ENCODE results near the gene ULK4.

The ULK4 gene

GRCh38 chr3:41503998-41504623, 457.8 kb downstream of the ULK4 start:
- no peaks in the 10 kb centered on the region for H3K36me3 ChIP-seq (ENCODE audit: low read length)
- no peaks in the 10 kb centered on the region for H3K9me2 ChIP-seq (replicated peaks; ENCODE audit: insufficient read depth, low read length)
- no peak overlapping the region for H3K27ac ChIP-seq (ENCODE audit: low read depth, low read length)
- no peak overlapping the region for H3K4me2 ChIP-seq (ENCODE audit: low read depth, low read length, poor library complexity, severe bottlenecking)
- H3K79me2 ChIP-seq (ENCODE audit: insufficient read depth, low read length) = no peaks in the 10 kb centered on the region
- no peak overlapping the region for H3K9ac ChIP-seq (ENCODE audit: low read length)
- no peak overlapping the region for H2AFZ ChIP-seq (ENCODE audit: low read depth, low read length, severe bottlenecking)
- H4K20me1 ChIP-seq (ENCODE audit: low read depth, low read length) = no peaks in the 10 kb centered on the region
- H3F3A ChIP-seq (ENCODE audit: insufficient read depth) = no peaks in the 10 kb centered on the region
- TF ChIP-seq EZH2phosphoT487 (conservative IDR thresholded peaks at IDR 0.05; ENCODE audit: low read length) (no peak), CTCF (IDR thresholded peaks at IDR 0.05; ENCODE audit: insufficient read depth, low read length, poor library complexity, severe bottlenecking) (no peak)
- no peaks in the 10 kb centered on the region for H3K27me3 ChIP-seq (ENCODE audit: low read length)
- H3K9me3 ChIP-seq (ENCODE audit: insufficient read depth, low read length) = no peaks in the 10 kb centered on the region
- no peak overlapping the region for H3K4me3 ChIP-seq (ENCODE audit: insufficient read depth, low read length, poor library complexity, severe bottlenecking)

GRCh38 chr3:41502481-41502880, 459.4 kb downstream of the ULK4 start:
- Histone ChIP-seq H3K9me2 (replicated peaks; ENCODE audit: insufficient read depth, low read length) (no peaks in the 10 kb centered on the region), H3K9ac (ENCODE audit: low read length) (no peak overlapping the region), H2AFZ (ENCODE audit: low read depth, low read length, severe bottlenecking) (no peak overlapping the region), H3F3A (ENCODE audit: insufficient read depth) (no peaks in the 10 kb centered on the region), H4K20me1 (ENCODE audit: low read depth, low read length) (no peaks in the 10 kb centered on the region), H3K27ac (ENCODE audit: low read depth, low read length) (no peak overlapping the region), H3K9me3 (ENCODE audit: insufficient read depth, low read length) (no peaks in the 10 kb centered on the region), H3K4me2 (ENCODE audit: low read depth, low read length, poor library complexity, severe bottlenecking) (no peak overlapping the region), H3K79me2 (ENCODE audit: insufficient read depth, low read length) (no peaks in the 10 kb centered on the region), H3K36me3 (ENCODE audit: low read length) (no peaks in the 10 kb centered on the region), H3K4me3 (ENCODE audit: insufficient read depth, low read length, poor library complexity, severe bottlenecking) (no peak overlapping the region), H3K27me3 (ENCODE audit: low read length) (no peaks in the 10 kb centered on the region)
- TF ChIP-seq EZH2phosphoT487 (conservative IDR thresholded peaks at IDR 0.05; ENCODE audit: low read length) = no peak

- Histone ChIP-seq H3K9me3 (ENCODE audit: insufficient read depth, low read length) (no peaks in the 10 kb centered on the region), H3K9me2 (replicated peaks; ENCODE audit: insufficient read depth, low read length) (no peaks in the 10 kb centered on the region), H3K4me3 (ENCODE audit: insufficient read depth, low read length, poor library complexity, severe bottlenecking) (no peak overlapping the region), H3K27ac (ENCODE audit: low read depth, low read length) (no peak overlapping the region), H3K36me3 (ENCODE audit: low read length) (no peaks in the 10 kb centered on the region), H3F3A (ENCODE audit: insufficient read depth) (no peaks in the 10 kb centered on the region), H3K27me3 (ENCODE audit: low read length) (no peaks in the 10 kb centered on the region), H3K79me2 (ENCODE audit: insufficient read depth, low read length) (no peaks in the 10 kb centered on the region), H4K20me1 (ENCODE audit: low read depth, low read length) (no peaks in the 10 kb centered on the region), H3K4me2 (ENCODE audit: low read depth, low read length, poor library complexity, severe bottlenecking) (no peak overlapping the region), H3K9ac (ENCODE audit: low read length) (no peak overlapping the region), H2AFZ (ENCODE audit: low read depth, low read length, severe bottlenecking) (no peak overlapping the region)
- TF ChIP-seq CTCF (IDR thresholded peaks at IDR 0.05; ENCODE audit: insufficient read depth, low read length, poor library complexity, severe bottlenecking) (no peak), EZH2phosphoT487 (conservative IDR thresholded peaks at IDR 0.05; ENCODE audit: low read length) (no peak)
Measured at GRCh38 chr3:41502023-41502422, 459.9 kb downstream of the ULK4 start.

GRCh38 chr3:41498847-41499246, 463.1 kb downstream of the ULK4 start:
- Histone ChIP-seq H3K4me3 (ENCODE audit: insufficient read depth, low read length, poor library complexity, severe bottlenecking) (no peak overlapping the region), H3K9me3 (ENCODE audit: insufficient read depth, low read length) (no peaks in the 10 kb centered on the region), H3K9ac (ENCODE audit: low read length) (no peak overlapping the region), H3K4me2 (ENCODE audit: low read depth, low read length, poor library complexity, severe bottlenecking) (no peak overlapping the region), H3K9me2 (replicated peaks; ENCODE audit: insufficient read depth, low read length) (no peaks in the 10 kb centered on the region), H3K36me3 (ENCODE audit: low read length) (no peaks in the 10 kb centered on the region), H3K27me3 (ENCODE audit: low read length) (no peaks in the 10 kb centered on the region), H3F3A (ENCODE audit: insufficient read depth) (no peaks in the 10 kb centered on the region), H2AFZ (ENCODE audit: low read depth, low read length, severe bottlenecking) (no peak overlapping the region), H3K27ac (ENCODE audit: low read depth, low read length) (no peak overlapping the region), H4K20me1 (ENCODE audit: low read depth, low read length) (no peaks in the 10 kb centered on the region), H3K79me2 (ENCODE audit: insufficient read depth, low read length) (no peaks in the 10 kb centered on the region)
- TF ChIP-seq CTCF (IDR thresholded peaks at IDR 0.05; ENCODE audit: insufficient read depth, low read length, poor library complexity, severe bottlenecking) = no peak
- no peak for TF ChIP-seq EZH2phosphoT487 (conservative IDR thresholded peaks at IDR 0.05; ENCODE audit: low read length)

Data from SU-DHL-6 (cell line).